Measurements from ENCODE around the gene GJD3.

The GJD3 gene

GRCh38 chr17:40366861-40367518 lies 2.5 kb upstream of the GJD3 start:
- ATAC-seq, result no peak

DNA sequence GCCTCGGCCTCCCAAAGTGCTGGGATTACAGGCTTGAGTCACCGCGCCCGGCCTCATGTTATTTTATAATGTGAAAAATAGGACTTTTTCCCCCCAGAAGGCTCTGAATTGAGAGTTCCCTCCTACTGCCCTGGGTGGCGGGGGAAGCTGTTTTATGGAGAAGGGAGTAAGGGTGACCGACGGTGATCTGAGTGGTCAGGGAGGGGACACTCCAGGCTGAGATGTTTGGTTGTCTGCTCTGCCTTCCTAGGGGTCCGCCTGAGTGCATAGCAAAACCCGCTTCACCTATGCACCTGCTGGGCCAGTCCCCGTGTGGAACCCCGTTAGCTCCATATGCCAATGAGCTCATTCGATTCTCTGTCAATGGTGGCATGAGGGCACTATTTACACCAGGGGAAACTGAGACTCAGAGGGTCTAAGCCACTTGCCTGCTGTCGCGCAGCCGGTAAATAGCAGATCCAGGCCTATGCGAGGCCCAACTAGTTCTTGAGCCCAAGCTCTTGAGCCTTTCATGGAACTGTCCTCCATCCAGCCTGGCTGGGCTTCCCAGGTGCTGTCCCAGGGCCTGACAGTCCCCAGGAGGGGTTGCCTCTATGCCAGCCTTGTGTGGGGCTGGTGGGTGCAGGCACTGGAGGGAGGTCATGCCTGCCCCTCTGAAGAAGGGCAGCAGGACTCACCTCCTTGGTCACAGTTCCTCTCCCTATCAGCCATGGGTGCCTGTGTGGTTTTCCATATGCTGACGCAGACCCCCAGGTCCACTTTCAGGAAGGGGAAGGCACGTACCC lies 1.7 kb upstream of the GJD3 start:
- ATAC-seq, result no peak

GRCh38 chr17:40364906-40365305 lies 369 bp upstream of the GJD3 start:
- ATAC-seq, result no peak

- peak; percentile 33 to 44 for ATAC-seq
These were observed 1.3 kb downstream of the GJD3 start for GRCh38 chr17:40363111-40363827.

DNA sequence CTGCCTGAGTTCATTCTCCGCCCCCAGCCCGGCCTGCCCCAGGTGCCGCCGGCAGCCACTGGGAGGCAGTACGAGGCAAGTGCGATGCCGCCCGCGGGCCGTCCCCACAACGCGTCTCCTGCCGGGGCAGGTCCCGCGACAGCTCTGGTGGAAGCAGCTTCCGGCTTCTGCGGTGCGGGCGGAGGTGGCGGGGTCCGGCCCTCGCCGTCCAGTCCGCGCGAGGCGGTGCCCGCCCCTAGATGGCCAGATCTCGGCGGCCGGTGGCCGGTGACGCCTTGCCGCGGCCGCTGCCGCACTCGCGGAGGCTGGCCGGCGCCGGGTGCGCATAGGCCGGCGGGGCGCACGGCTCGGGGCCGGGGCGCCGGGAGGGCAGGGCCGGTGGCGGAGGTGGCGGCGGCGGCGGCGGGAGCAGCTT lies 1.8 kb downstream of the GJD3 start:
- peak; percentile 89 to 90 for ATAC-seq

GRCh38 chr17:40361925-40362695 lies 2.4 kb downstream of the GJD3 start:
- ATAC-seq, result peak in 1 of 2 donors; percentile 6

GRCh38 chr17:40361063-40361924 lies 3.2 kb downstream of the GJD3 start:
- ATAC-seq, result no peak

DNA sequence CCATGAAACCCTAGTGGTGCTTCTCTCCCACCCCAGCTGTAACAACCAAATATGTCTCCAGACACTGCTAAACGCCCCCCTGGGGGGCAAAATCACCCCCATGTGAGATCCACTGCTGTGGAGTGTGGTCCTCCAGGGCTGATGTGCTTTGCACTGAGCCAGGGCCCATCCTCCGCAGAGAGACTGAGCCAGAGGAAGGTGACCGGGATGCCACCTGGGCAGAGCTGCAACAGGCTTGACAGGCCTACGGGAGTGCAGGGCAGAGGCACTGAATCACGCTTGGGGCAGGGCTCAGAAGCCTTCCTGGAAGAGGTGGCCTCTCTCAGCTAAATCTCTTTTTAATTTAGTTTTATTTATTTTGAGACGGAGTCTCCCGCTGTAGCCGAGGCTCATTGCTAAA lies 4.4 kb downstream of the GJD3 start:
- ATAC-seq, result no peak

- peak; percentile 51 to 57 for ATAC-seq
These were observed 6.1 kb downstream of the GJD3 start for GRCh38 chr17:40358323-40359038.

DNA sequence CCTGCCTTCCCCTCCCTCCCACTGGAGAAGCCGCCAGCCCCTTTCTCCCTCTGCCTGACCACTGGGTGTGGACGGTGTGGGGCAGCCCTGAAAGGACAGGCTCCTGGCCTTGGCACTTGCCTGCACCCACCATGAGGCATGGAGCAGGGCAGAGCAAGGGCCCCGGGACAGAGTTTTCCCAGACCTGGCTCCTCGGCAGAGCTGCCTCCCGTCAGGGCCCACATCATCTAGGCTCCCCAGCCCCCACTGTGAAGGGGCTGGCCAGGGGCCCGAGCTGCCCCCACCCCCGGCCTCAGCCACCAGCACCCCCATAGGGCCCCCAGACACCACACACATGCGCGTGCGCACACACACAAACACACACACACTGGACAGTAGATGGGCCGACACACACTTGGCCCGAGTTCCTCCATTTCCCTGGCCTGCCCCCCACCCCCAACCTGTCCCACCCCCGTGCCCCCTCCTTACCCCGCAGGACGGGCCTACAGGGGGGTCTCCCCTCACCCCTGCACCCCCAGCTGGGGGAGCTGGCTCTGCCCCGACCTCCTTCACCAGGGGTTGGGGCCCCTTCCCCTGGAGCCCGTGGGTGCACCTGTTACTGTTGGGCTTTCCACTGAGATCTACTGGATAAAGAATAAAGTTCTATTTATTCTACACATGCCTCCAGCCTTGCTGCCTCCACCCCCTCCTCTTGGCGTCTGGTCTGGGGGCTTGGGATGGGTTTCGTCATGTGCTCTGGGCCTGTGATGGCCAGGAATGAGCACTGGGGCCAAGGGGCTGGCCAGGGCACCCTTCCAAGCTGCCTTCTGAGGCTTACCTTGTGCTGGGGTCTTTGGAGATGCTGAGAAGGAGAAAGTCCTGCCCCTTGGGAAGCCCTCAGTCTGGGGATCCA lies 7.3 kb downstream of the GJD3 start:
- ATAC-seq, result no peak

- ATAC-seq, result no peak
These were observed 8.5 kb downstream of the GJD3 start for GRCh38 chr17:40355804-40356758.

- ATAC-seq, result peak; percentile 61 to 73
These were observed 9.3 kb downstream of the GJD3 start for GRCh38 chr17:40355123-40355803.

DNA sequence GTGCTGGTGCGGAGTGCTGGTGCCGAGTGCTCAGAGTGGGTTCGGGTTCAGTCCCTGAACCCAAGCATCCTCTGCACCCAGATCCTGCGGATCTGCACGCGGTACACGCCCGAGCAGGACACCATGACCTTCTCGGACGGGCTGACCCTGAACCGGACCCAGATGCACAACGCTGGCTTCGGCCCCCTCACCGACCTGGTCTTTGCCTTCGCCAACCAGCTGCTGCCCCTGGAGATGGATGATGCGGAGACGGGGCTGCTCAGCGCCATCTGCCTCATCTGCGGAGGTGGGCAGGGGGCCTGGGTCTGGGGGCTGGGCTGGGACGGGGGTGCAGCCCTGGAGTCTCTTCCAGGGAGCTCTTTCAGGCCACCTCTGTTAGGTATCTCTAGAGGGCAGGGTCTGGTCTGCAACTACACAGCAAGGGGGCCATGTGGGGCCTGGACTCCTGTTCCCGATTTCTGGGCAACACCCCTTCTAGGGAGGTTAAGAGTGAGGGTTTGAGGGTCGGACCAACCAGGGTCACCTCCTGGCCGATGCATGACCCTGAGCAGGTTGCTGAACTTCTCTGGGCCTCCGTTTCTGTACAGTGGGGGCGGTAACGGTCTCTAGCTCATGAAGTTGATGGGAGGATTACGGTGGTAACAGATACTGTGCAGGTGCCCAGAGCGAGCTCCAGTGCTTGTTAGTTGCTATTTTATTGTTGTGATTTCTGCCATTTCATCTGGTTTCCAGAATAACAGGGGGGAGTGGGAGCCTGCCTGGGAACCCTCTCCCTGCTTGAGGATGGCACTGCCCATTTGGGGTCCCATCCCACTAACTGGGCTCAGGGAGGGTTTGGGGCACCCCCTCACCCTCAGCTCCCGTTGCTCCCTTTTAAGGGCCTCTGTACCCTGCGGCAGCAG lies 10.1 kb downstream of the GJD3 start:
- no peak for ATAC-seq

DNA sequence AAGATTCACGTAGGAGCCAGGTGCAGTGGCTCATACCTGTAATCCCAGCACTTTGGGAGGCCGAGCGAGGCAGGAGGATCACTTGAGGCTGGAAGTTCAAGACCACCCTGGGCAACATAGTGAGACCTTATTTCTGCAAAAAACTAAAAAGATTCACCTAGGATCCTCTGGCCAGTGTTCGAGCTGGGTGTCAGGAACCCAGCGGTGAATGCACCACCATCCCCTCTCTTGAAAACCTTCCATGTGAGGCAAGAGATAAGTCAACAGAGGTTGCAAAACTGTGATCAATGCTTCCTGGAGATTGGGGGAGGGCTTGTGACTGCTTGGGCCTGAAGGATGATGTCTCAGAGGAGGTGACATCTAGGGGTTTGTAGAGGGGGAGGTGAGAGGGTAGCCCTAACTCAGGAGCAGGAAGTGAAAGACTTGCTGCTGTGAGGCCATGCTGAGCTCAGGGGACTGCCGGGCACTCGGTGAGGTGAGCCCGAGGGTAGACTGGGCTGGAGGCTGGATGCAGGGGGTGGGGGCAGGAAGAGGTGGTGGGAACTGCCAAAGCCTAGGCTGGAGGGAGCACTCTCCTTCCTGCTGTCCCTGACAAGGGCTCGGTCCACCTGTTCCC lies 11.7 kb downstream of the GJD3 start:
- no peak for ATAC-seq

- no peak for ATAC-seq
These were observed 12.2 kb downstream of the GJD3 start for GRCh38 chr17:40352237-40352778.
